ENCODE measurements around the gene MAPK8IP2.

GRCh38 chr22:50581950-50582492, 18.6 kb upstream of the MAPK8IP2 start:
- TF ChIP-seq CTCF (IDR thresholded peaks at IDR 0.05) (no peak), POLR2AphosphoS5 (IDR thresholded peaks at IDR 0.05) (no peak)
